GM12878 (cell line): ENCODE data around the gene GOLIM4.

ENCODE experiments used
- E2F4 ChIP-seq: IDR thresholded peaks from 2 replicates; pipeline ENCODE4 v1.6.1; 2012; ENCODE audit warnings: low read depth, low read length, improper control_type of control experiment
- EGR1 ChIP-seq, 2 experiments: IDR thresholded peaks; 1 replicate in 1 of 2; 2 replicates in 1 of 2; pipeline ENCODE4 v1.6.1; 2011 to 2012; ENCODE audit warnings: low read depth in 2 of 2, low read length in 2 of 2, borderline replicate concordance in 1 of 2, mild to moderate bottlenecking in 1 of 2, moderate library complexity in 1 of 2
- HDGF ChIP-seq: fragments of 450-650 bp; IDR thresholded peaks from 2 replicates; pipeline ENCODE4 v1.6.1; 2016; ENCODE audit warnings: antibody characterized with exemption
- MTA2 ChIP-seq: fragments of 450-650 bp; IDR thresholded peaks from 2 replicates; pipeline ENCODE4 v1.6.1; 2016; ENCODE audit warnings: low read depth, mild to moderate bottlenecking, moderate library complexity
- POLR2AphosphoS5 ChIP-seq: IDR thresholded peaks from 2 replicates; pipeline ENCODE4 v1.6.1; 2011; ENCODE audit warnings: mild to moderate bottlenecking, low read length, inconsistent platforms
- SRF ChIP-seq, 2 experiments: IDR thresholded peaks; 2 replicates each; pipeline ENCODE4 v1.6.1; 2011; ENCODE audit warnings: low read depth in 2 of 2, low read length in 2 of 2, mild to moderate bottlenecking in 1 of 2, moderate library complexity in 1 of 2
- TAF1 ChIP-seq: IDR thresholded peaks from 2 replicates; pipeline ENCODE4 v1.6.1; 2011; ENCODE audit warnings: mild to moderate bottlenecking, low read depth, low read length, borderline replicate concordance
- ZBED1 ChIP-seq: IDR thresholded peaks from 2 replicates; pipeline ENCODE4 v1.6.1; 2016; ENCODE audit warnings: borderline replicate concordance
- TF ChIP-seq, protein P1 (sequence below), 3 experiments: IDR thresholded peaks in 2 of 3; conservative IDR thresholded peaks in 1 of 3; 2 replicates each; pipeline ENCODE4 v1.5.1; 2011; ENCODE audit warnings: low read depth in 3 of 3, low read length in 3 of 3, mild to moderate bottlenecking in 3 of 3, control low read depth in 2 of 3, moderate library complexity in 2 of 3, inconsistent platforms in 1 of 3, mixed read lengths in 1 of 3; ENCODE audit not compliant: control insufficient read depth in 2 of 3, insufficient read depth in 1 of 3; ENCODE audit errors: extremely low read depth in 1 of 3

DNA sequence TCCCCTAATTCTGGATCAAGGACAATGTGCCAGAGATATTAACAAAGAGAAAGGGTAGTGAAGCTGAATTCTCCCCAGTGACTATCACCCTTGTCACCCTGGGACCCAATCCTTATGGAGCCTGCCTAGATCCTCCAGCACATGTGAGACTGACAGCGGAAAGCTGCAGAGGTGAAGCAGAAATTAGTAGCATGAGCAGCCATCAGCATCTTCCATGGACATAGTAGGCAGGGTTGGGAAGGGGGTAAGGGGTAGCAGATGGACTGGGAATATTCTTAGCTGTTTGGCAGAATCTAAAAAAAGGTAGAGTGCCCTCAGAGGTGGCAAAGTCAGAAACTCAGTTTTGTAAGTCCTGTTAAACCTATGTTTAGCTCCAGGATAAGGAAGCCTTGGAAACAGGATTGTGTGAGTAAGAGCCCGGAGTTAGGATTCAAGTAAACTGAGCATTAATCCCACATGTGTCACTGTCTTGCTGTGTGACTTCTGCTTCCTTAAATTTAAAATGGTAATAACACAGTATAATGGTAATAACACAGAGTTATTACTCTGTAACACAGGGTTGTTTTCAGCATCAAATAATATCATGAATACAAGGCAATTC is 14.5 kb downstream of the GOLIM4 start:
- TF ChIP-seq, protein P1, sequence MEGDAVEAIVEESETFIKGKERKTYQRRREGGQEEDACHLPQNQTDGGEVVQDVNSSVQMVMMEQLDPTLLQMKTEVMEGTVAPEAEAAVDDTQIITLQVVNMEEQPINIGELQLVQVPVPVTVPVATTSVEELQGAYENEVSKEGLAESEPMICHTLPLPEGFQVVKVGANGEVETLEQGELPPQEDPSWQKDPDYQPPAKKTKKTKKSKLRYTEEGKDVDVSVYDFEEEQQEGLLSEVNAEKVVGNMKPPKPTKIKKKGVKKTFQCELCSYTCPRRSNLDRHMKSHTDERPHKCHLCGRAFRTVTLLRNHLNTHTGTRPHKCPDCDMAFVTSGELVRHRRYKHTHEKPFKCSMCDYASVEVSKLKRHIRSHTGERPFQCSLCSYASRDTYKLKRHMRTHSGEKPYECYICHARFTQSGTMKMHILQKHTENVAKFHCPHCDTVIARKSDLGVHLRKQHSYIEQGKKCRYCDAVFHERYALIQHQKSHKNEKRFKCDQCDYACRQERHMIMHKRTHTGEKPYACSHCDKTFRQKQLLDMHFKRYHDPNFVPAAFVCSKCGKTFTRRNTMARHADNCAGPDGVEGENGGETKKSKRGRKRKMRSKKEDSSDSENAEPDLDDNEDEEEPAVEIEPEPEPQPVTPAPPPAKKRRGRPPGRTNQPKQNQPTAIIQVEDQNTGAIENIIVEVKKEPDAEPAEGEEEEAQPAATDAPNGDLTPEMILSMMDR (IDR thresholded peaks at IDR 0.05 in 2 of 3, conservative IDR thresholded peaks at IDR 0.05 in 1 of 3; ENCODE audit: control insufficient read depth in 2 of 3, extremely low read depth in 1 of 3, insufficient read depth in 1 of 3, low read depth in 3 of 3, low read length in 3 of 3), result no peak
- TF ChIP-seq SRF (IDR thresholded peaks at IDR 0.05; ENCODE audit: low read depth in 2 of 2, low read length in 2 of 2) (no peak), ZBED1 (no peak), HDGF (no peak), E2F4 (no peak), MTA2 (no peak), TAF1 (no peak), POLR2AphosphoS5 (no peak), EGR1 (IDR thresholded peaks at IDR 0.05; ENCODE audit: borderline replicate concordance in 1 of 2, low read depth in 2 of 2, low read length in 2 of 2) (no peak)
